ENCODE measurements around the gene CELF4.

GRCh38 chr18:37473195-37473840, 92.3 kb downstream of the CELF4 start:
- TF ChIP-seq GATA3 (IDR thresholded peaks at IDR 0.05; ENCODE audit: low read depth, low read length) (no peak), GATA2 (IDR thresholded peaks at IDR 0.05; ENCODE audit: low read depth, low read length) (no peak)

All from SH-SY5Y (cell line).